Measurements from ENCODE around the gene PKD1L1. TPM values are rescaled to one million over a fixed set of nuclear protein-coding genes. Genes with fewer than 3 reads are reported as not detected.
A peak's percentile ranks its signal among the peaks of the same experiment; 100 is the strongest.

PKD1L1 gene
- total and polyA plus RNA-seq, 3 donors from 2014 or later, result 4.0 to 4.8 (median 4.2) TPM

DNA sequence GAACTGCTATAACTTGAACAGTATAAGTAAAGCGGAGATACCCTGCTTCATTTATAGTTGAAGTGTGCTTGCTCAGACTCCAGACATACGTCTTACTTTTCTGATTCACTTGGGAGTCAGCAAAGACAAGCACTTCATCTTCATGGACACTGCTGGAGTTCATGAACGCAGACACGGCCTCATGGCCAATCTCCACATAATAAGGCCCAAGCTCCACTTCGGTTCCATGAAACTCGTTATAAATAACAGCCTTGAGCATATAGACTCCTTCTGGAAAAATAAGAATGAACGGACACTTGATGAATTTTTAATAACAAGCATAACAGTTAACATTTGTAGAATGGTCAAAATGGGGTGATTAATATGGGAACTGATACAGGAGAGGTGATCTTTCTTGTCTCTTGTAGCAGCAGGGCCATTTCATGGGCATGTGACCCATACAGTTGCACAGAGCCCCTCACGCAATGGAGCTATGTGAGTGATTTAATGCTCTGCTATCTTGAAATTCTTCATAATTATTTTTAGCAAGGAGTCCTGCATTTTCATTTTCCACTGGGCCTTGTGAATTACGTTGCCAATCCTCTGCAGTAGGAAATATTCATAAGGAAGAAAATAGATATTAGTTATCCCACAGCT, 40.2 kb downstream of the PKD1L1 start:
- TF ChIP-seq POLR2A (IDR thresholded peaks at IDR 0.05), result no peak
- no peak for TF ChIP-seq CTCF (IDR thresholded peaks at IDR 0.05)
- H3K4me1 ChIP-seq, result no peaks in the 10 kb centered on the region
- no peak overlapping the region for H3K4me3 ChIP-seq
- H3K27ac ChIP-seq, result no peak overlapping the region
- 81 to 85% methylated on average over 9 of the region's 9 CpGs for WGBS, 2 donors
- intact Hi-C loops (cut with DNase I; ENCODE audit: low total_unique reads), result no loop called here
- no peaks in the 10 kb centered on the region for H3K9me3 ChIP-seq
- H3K36me3 ChIP-seq (ENCODE audit: low read depth, missing control alignments), result no peaks in the 10 kb centered on the region
- no peak for DNase-seq
- H3K27me3 ChIP-seq, result no peaks in the 10 kb centered on the region

DNA sequence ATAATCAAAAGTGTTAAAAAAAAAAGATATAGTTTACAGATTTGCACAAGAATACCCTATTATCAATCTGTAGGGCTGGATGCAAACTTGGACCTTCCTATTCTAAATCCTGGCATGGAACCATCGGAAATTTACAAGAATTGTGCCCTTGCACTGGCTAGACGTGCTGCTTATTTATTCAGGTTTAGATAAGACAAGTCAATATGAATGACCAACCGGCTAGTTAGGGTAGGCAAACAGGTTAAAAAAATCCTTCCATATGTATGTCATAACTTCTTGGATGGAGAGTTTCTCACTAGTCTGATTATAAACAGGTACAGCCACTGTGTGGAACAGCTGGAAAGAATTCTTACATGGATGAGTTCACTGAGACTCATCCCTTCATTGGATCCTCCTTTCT, 41.4 kb downstream of the PKD1L1 start:
- Histone ChIP-seq H3K27ac (no peak overlapping the region), H3K9me3 (no peaks in the 10 kb centered on the region), H3K36me3 (ENCODE audit: low read depth, missing control alignments) (no peaks in the 10 kb centered on the region), H3K4me1 (no peaks in the 10 kb centered on the region), H3K27me3 (no peaks in the 10 kb centered on the region), H3K4me3 (no peak overlapping the region)
- intact Hi-C loops (cut with DNase I; ENCODE audit: low total_unique reads), result no loop called here
- 77 to 79% methylated on average over 3 of the region's 3 CpGs for WGBS, 2 donors
- TF ChIP-seq CTCF (IDR thresholded peaks at IDR 0.05) (no peak), POLR2A (IDR thresholded peaks at IDR 0.05) (no peak)
- DNase-seq, result no peak

- intact Hi-C loops (cut with DNase I; ENCODE audit: low total_unique reads), result no loop called here
- 75 to 86% methylated on average over 10 of the region's 10 CpGs for WGBS, 2 donors
- no peaks in the 10 kb centered on the region for H3K27me3 ChIP-seq
- DNase-seq, result peak; percentile 35
- H3K4me3 ChIP-seq, result no peak overlapping the region
- no peaks in the 10 kb centered on the region for H3K36me3 ChIP-seq (ENCODE audit: low read depth, missing control alignments)
- H3K27ac ChIP-seq, result no peak overlapping the region
- TF ChIP-seq CTCF (IDR thresholded peaks at IDR 0.05), result no peak
- no peak for TF ChIP-seq POLR2A (IDR thresholded peaks at IDR 0.05)
- no peaks in the 10 kb centered on the region for H3K4me1 ChIP-seq
- no peaks in the 10 kb centered on the region for H3K9me3 ChIP-seq
Measured at GRCh38 chr7:47905076-47905920, 43.0 kb downstream of the PKD1L1 start.

GRCh38 chr7:47902013-47902412, 46.3 kb downstream of the PKD1L1 start:
- WGBS, 2 donors, result 79 to 96% methylated on average over 4 of the region's 4 CpGs
- Histone ChIP-seq H3K4me3 (no peak overlapping the region), H3K27me3 (no peaks in the 10 kb centered on the region), H3K27ac (no peak overlapping the region), H3K4me1 (no peaks in the 10 kb centered on the region), H3K36me3 (ENCODE audit: low read depth, missing control alignments) (no peaks in the 10 kb centered on the region), H3K9me3 (no peaks in the 10 kb centered on the region)
- TF ChIP-seq POLR2A (IDR thresholded peaks at IDR 0.05) (no peak), CTCF (IDR thresholded peaks at IDR 0.05) (no peak)
- no peak for DNase-seq
- intact Hi-C loops (cut with DNase I; ENCODE audit: low total_unique reads), result no loop called here
